HUES6 (cell line): ENCODE measurements around the gene RNU7-1.

Experiments
- H3K27ac ChIP-seq: 2 replicates; pipeline ENCODE4 v1.7.0; 2013; ENCODE audit warnings: low read depth, mild to moderate bottlenecking, low read length, inconsistent platforms
- H3K27me3 ChIP-seq: 2 replicates; pipeline ENCODE4 v1.6.1; 2013; ENCODE audit warnings: low read length; ENCODE audit not compliant: control insufficient read depth, insufficient read depth
- H3K36me3 ChIP-seq: 2 replicates; pipeline ENCODE4 v1.6.1; 2013; ENCODE audit warnings: low read length; ENCODE audit not compliant: control insufficient read depth, insufficient read depth
- H3K4me1 ChIP-seq: 2 replicates; pipeline ENCODE4 v1.6.1; 2013; ENCODE audit warnings: low read length; ENCODE audit not compliant: control insufficient read depth, insufficient read depth
- H3K4me3 ChIP-seq: 2 replicates; pipeline ENCODE4 v1.5.1; 2013; ENCODE audit warnings: low read depth, low read length
- H3K9ac ChIP-seq: one replicate; pipeline ENCODE4 v1.6.1; 2013; ENCODE audit warnings: mild to moderate bottlenecking, low read length
- H3K9me3 ChIP-seq: 2 replicates; pipeline ENCODE4 v1.6.1; 2013; ENCODE audit warnings: low read depth, low read length; ENCODE audit not compliant: control insufficient read depth, insufficient read depth

RNU7-1 gene

GRCh38 chr12:6921996-6922946, 21.3 kb upstream of the RNU7-1 start:
- Histone ChIP-seq H3K27ac (no peak overlapping the region), H3K4me1 (peaks cover 20% of the 10 kb centered on the region), H3K36me3 (peaks cover 48% of the 10 kb centered on the region)

GRCh38 chr12:6923003-6923732, 20.4 kb upstream of the RNU7-1 start:
- H3K36me3 ChIP-seq, result peaks cover 43% of the 10 kb centered on the region
- H3K4me3 ChIP-seq, result no peak overlapping the region
- H3K27ac ChIP-seq, result no peak overlapping the region
- H3K9ac ChIP-seq, result no peak overlapping the region
- H3K27me3 ChIP-seq, result no peaks in the 10 kb centered on the region
- H3K9me3 ChIP-seq, result no peaks in the 10 kb centered on the region
- H3K4me1 ChIP-seq, result peaks cover 20% of the 10 kb centered on the region

More at GRCh38 chr12:6921996-6922946, 21.3 kb upstream of the RNU7-1 start:
- Histone ChIP-seq H3K4me3 (no peak overlapping the region), H3K9ac (no peak overlapping the region), H3K9me3 (no peaks in the 10 kb centered on the region), H3K27me3 (no peaks in the 10 kb centered on the region)

DNA sequence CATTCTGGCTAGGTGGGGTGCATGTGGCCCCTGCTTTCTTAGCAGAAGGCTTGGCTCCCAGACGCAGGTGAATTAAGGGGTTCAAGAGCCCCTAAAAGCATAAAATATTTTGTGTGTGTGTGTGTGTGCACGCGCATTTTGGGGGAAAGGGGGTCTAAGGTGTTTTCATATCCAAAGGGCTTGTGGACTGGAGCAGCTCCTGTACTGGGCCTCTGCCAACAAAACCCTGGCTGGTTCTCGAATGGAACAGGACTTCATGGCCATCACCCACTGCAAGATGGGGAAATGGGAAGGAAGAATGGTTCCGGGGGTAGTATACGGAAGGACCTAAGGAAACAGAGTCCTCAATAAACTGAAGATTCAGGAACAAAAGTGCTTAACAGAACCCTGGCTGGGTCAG, 19.8 kb upstream of the RNU7-1 start:
- H3K9ac ChIP-seq, result no peak overlapping the region

GRCh38 chr12:6925239-6925539, 18.4 kb upstream of the RNU7-1 start:
- H3K36me3 ChIP-seq, result peaks cover 28% of the 10 kb centered on the region
- H3K4me1 ChIP-seq, result peaks cover 32% of the 10 kb centered on the region
- no peaks in the 10 kb centered on the region for H3K9me3 ChIP-seq
- H3K27me3 ChIP-seq, result no peaks in the 10 kb centered on the region
- peak overlapping the region; percentile 62 for H3K4me3 ChIP-seq
- H3K27ac ChIP-seq, result peak overlapping the region; percentile 63
- H3K9ac ChIP-seq, result peak overlapping the region; percentile 79

More for the DNA sequence above, 19.8 kb upstream of the RNU7-1 start:
- H3K36me3 ChIP-seq, result peaks cover 41% of the 10 kb centered on the region
- H3K4me3 ChIP-seq, result no peak overlapping the region
- H3K4me1 ChIP-seq, result peaks cover 20% of the 10 kb centered on the region
- H3K27ac ChIP-seq, result no peak overlapping the region
- no peaks in the 10 kb centered on the region for H3K9me3 ChIP-seq
- H3K27me3 ChIP-seq, result no peaks in the 10 kb centered on the region

GRCh38 chr12:6925540-6926279, 17.9 kb upstream of the RNU7-1 start:
- H3K27ac ChIP-seq, result peak overlapping the region; percentile 63

GRCh38 chr12:6927379-6928021, 16.1 kb upstream of the RNU7-1 start, which contains the start of gene ATN1:
Gene ATN1, plus strand, starts transcription at chr12:6927959. Its CDS starts 6,043 bp downstream, at chr12:6934002.
- peak within 1 kb of the TSS; percentile 69; the same call in 1 of the 2 replicates for H3K27ac ChIP-seq
- H3K27me3 ChIP-seq, result no peaks in the 10 kb centered on the region
- H3K4me1 ChIP-seq, result peaks cover 37% of the 10 kb centered on the region
- peak within 1 kb of the TSS; percentile 89 for H3K4me3 ChIP-seq
- H3K36me3 ChIP-seq, result peaks cover 17% of the 10 kb centered on the region
- peak within 1 kb of the TSS; percentile 84 for H3K9ac ChIP-seq
- H3K9me3 ChIP-seq, result no peaks in the 10 kb centered on the region

More at GRCh38 chr12:6925540-6926279, 17.9 kb upstream of the RNU7-1 start:
- Histone ChIP-seq H3K27me3 (no peaks in the 10 kb centered on the region), H3K4me3 (peak overlapping the region; percentile 62), H3K9me3 (no peaks in the 10 kb centered on the region), H3K36me3 (peaks cover 28% of the 10 kb centered on the region), H3K4me1 (peaks cover 33% of the 10 kb centered on the region), H3K9ac (peak overlapping the region; percentile 79)

DNA sequence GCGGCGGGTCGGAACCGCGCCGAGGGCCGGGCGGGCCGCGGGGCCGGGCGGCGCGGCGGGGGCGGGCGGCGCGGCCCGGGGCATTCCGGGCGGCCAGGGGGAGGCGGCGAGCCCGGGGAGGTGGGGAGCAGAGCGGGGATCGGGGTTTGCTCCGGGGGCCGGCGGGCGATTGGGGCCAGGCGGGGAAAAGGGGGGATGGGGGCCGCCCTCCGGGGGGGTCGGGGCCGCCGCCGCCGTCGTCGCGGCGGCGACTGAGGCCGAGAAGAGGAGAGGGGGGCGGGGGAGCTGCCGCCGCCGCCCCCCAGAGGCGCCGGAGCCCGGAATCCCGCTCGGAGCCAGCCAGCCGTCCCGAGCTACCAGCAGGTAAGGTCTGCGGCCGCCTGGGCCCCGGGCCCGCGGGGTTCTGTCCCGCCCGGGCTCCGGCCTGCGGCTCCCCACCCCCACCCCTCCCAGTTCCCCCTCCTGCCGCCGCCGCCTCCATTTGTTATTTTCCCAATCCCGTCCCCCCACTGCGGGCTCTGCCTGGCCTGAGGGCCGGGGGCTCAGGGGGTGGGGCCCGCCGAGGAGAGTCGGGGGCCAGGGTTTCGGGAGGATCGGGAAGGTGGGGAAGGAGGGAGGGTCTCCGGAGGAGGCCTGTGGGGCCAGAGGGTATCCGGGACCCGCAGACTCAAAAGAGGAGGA, 15.5 kb upstream of the RNU7-1 start:
- Histone ChIP-seq H3K27me3 (no peaks in the 10 kb centered on the region), H3K9me3 (no peaks in the 10 kb centered on the region), H3K36me3 (peaks cover 11% of the 10 kb centered on the region; the same call in 1 of the 2 replicates), H3K4me3 (peak overlapping the region; percentile 89), H3K9ac (peak overlapping the region; percentile 84), H3K4me1 (peaks cover 37% of the 10 kb centered on the region), H3K27ac (peak overlapping the region; percentile 62; the same call in 1 of the 2 replicates)

- peaks cover 12% of the 10 kb centered on the region for H3K36me3 ChIP-seq
- no peaks in the 10 kb centered on the region for H3K27me3 ChIP-seq
- no peaks in the 10 kb centered on the region for H3K9me3 ChIP-seq
- peak overlapping the region; percentile 84 for H3K9ac ChIP-seq
- H3K27ac ChIP-seq, result peak overlapping the region; percentile 62; the same call in 1 of the 2 replicates
- peak overlapping the region; percentile 89 for H3K4me3 ChIP-seq
- H3K4me1 ChIP-seq, result peaks cover 37% of the 10 kb centered on the region
Measured at GRCh38 chr12:6928703-6929407, 14.8 kb upstream of the RNU7-1 start.

DNA sequence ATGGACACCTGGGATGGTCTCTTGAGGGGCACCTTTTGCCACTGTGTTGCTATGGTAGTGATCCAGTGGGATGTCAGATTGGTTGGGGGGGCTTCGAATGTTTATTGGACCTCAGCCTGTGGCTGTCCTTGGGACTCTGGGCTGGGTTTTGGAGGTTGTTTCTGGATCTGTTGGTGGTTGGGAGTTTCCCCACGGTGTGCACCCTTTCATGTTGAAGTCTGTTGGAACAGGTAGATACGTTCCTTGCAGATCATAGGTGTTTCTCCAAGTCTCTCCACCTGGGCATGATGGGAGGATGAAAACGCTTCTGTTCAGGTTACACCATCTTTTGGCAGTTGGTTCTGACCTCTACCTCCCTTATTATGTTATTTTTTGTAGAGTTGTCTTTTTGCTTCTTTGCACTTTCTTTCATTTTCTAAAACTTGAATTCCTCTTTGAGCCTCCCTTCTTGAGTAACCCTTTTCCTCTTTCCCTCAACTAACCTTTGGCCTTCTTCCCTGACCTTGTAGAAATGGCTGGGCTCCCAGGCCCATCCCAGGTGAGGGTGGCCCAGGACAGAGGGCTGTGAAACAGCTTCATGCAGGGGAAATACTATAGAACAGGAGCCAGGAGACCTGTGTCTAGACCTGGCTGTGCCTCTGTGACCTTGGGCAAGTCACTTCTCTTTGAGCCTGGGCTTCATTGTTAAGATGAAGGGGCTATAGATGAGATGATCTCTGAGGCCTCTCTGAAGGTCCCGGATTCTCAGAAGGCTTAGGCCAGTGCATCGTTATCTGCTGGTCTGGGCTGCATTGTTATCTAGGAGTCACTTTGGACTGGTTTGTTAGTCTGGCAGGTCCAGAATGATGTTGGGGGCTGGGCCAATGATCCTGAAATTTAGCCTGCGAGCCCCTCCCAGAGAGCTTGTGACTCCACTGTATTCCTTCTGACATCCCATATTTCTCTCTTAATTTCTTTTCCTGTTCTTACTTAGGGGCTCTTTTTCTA, 13.9 kb upstream of the RNU7-1 start:
- no peaks in the 10 kb centered on the region for H3K9me3 ChIP-seq
- no peaks in the 10 kb centered on the region for H3K27me3 ChIP-seq
- H3K9ac ChIP-seq, result peak overlapping the region; percentile 84
- H3K36me3 ChIP-seq, result peaks cover 21% of the 10 kb centered on the region
- no peak overlapping the region for H3K27ac ChIP-seq
- H3K4me3 ChIP-seq, result peak overlapping the region; percentile 89
- peaks cover 33% of the 10 kb centered on the region for H3K4me1 ChIP-seq
